ENCODE data around the gene TAS2R39. TPM values are rescaled to one million over a fixed set of nuclear protein-coding genes. Genes with fewer than 3 reads are reported as not detected.

The TAS2R39 gene
- total RNA-seq, 1 donor = not detected

GRCh38 chr7:143199040-143199439 lies 15.8 kb downstream of the TAS2R39 start:
- H3K4me3 ChIP-seq (ENCODE audit: insufficient read depth, low read length) = no peak overlapping the region
- TF ChIP-seq, protein P1, sequence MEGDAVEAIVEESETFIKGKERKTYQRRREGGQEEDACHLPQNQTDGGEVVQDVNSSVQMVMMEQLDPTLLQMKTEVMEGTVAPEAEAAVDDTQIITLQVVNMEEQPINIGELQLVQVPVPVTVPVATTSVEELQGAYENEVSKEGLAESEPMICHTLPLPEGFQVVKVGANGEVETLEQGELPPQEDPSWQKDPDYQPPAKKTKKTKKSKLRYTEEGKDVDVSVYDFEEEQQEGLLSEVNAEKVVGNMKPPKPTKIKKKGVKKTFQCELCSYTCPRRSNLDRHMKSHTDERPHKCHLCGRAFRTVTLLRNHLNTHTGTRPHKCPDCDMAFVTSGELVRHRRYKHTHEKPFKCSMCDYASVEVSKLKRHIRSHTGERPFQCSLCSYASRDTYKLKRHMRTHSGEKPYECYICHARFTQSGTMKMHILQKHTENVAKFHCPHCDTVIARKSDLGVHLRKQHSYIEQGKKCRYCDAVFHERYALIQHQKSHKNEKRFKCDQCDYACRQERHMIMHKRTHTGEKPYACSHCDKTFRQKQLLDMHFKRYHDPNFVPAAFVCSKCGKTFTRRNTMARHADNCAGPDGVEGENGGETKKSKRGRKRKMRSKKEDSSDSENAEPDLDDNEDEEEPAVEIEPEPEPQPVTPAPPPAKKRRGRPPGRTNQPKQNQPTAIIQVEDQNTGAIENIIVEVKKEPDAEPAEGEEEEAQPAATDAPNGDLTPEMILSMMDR (IDR thresholded peaks at IDR 0.05; ENCODE audit: extremely low read depth, low read depth, low read length) = no peak

GRCh38 chr7:143202161-143202560 lies 18.9 kb downstream of the TAS2R39 start:
- TF ChIP-seq, protein P1 (IDR thresholded peaks at IDR 0.05; ENCODE audit: extremely low read depth, low read depth, low read length) = no peak
- Histone ChIP-seq H3K4me1 (ENCODE audit: insufficient read depth, low read length) (no peaks in the 10 kb centered on the region), H3K4me2 (ENCODE audit: insufficient read depth, low read length) (no peak overlapping the region), H3K27ac (ENCODE audit: low read depth, low read length) (no peak overlapping the region), H3K36me3 (ENCODE audit: insufficient read depth, low read length) (no peaks in the 10 kb centered on the region), H3K79me2 (ENCODE audit: insufficient read depth, low read length) (no peaks in the 10 kb centered on the region), H3K4me3 (ENCODE audit: insufficient read depth, low read length) (no peak overlapping the region), H3K27me3 (ENCODE audit: insufficient read depth, low read length) (no peaks in the 10 kb centered on the region), H2AFZ (ENCODE audit: low read length) (no peak overlapping the region), H3K9me3 (ENCODE audit: low read depth, low read length) (no peaks in the 10 kb centered on the region), H4K20me1 (ENCODE audit: insufficient read depth, low read length) (no peaks in the 10 kb centered on the region)
- DNase-seq (ENCODE audit: insufficient read length, low spot score, missing footprints) = no peak

More at GRCh38 chr7:143199040-143199439, 15.8 kb downstream of the TAS2R39 start:
- Histone ChIP-seq H3K79me2 (ENCODE audit: insufficient read depth, low read length) (no peaks in the 10 kb centered on the region), H3K36me3 (ENCODE audit: insufficient read depth, low read length) (no peaks in the 10 kb centered on the region), H3K4me2 (ENCODE audit: insufficient read depth, low read length) (no peak overlapping the region), H4K20me1 (ENCODE audit: insufficient read depth, low read length) (no peaks in the 10 kb centered on the region), H3K9me3 (ENCODE audit: low read depth, low read length) (no peaks in the 10 kb centered on the region), H3K27ac (ENCODE audit: low read depth, low read length) (no peak overlapping the region), H3K4me1 (ENCODE audit: insufficient read depth, low read length) (no peaks in the 10 kb centered on the region), H3K27me3 (ENCODE audit: insufficient read depth, low read length) (no peaks in the 10 kb centered on the region), H2AFZ (ENCODE audit: low read length) (no peak overlapping the region)
- no peak for DNase-seq (ENCODE audit: insufficient read length, low spot score, missing footprints)

DNA sequence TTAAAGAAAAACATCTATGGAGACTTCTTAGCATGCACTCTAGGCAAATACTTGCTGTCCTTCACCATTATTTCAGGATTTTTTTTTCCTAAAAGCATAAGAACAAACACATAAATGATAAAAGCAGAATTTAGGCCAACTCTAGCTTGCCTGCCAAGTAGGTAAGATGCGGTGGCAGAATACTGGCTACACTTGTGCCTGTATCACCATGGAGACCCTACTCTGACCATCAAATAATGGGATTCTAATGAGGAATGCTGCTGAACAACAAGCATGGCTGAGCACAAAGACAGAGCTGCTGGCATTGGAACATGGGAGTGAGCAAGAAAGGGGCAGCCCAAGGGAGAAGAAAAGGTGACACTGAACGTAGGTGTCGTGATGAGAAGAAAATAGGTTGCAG lies 20.2 kb downstream of the TAS2R39 start:
- Histone ChIP-seq H3K9me3 (ENCODE audit: low read depth, low read length) (no peaks in the 10 kb centered on the region), H3K79me2 (ENCODE audit: insufficient read depth, low read length) (no peaks in the 10 kb centered on the region), H3K4me3 (ENCODE audit: insufficient read depth, low read length) (no peak overlapping the region), H3K4me1 (ENCODE audit: insufficient read depth, low read length) (no peaks in the 10 kb centered on the region), H3K27ac (ENCODE audit: low read depth, low read length) (no peak overlapping the region), H3K36me3 (ENCODE audit: insufficient read depth, low read length) (no peaks in the 10 kb centered on the region), H3K27me3 (ENCODE audit: insufficient read depth, low read length) (no peaks in the 10 kb centered on the region), H4K20me1 (ENCODE audit: insufficient read depth, low read length) (no peaks in the 10 kb centered on the region), H2AFZ (ENCODE audit: low read length) (no peak overlapping the region), H3K4me2 (ENCODE audit: insufficient read depth, low read length) (no peak overlapping the region)
- TF ChIP-seq, protein P1 (IDR thresholded peaks at IDR 0.05; ENCODE audit: extremely low read depth, low read depth, low read length) = no peak
- DNase-seq (ENCODE audit: insufficient read length, low spot score, missing footprints) = no peak

- Histone ChIP-seq H3K27ac (ENCODE audit: low read depth, low read length) (no peak overlapping the region), H3K36me3 (ENCODE audit: insufficient read depth, low read length) (no peaks in the 10 kb centered on the region), H3K9me3 (ENCODE audit: low read depth, low read length) (no peaks in the 10 kb centered on the region), H3K27me3 (ENCODE audit: insufficient read depth, low read length) (peaks cover 4% of the 10 kb centered on the region), H3K4me2 (ENCODE audit: insufficient read depth, low read length) (no peak overlapping the region), H3K4me3 (ENCODE audit: insufficient read depth, low read length) (no peak overlapping the region), H4K20me1 (ENCODE audit: insufficient read depth, low read length) (no peaks in the 10 kb centered on the region), H3K79me2 (ENCODE audit: insufficient read depth, low read length) (no peaks in the 10 kb centered on the region), H3K4me1 (ENCODE audit: insufficient read depth, low read length) (no peaks in the 10 kb centered on the region), H2AFZ (ENCODE audit: low read length) (no peak overlapping the region)
- no peak for DNase-seq (ENCODE audit: insufficient read length, low spot score, missing footprints)
- TF ChIP-seq, protein P1 (IDR thresholded peaks at IDR 0.05; ENCODE audit: extremely low read depth, low read depth, low read length) = no peak
Measured at GRCh38 chr7:143205560-143206293, 22.5 kb downstream of the TAS2R39 start.
